Stimulated activated CD8-positive, alpha-beta memory T cell treated with anti-CD3 and anti-CD28 coated beads, Interleukin-7, amount 100 ng/mL, for 1 hour (primary cell): ENCODE results near the gene NT5DC1.
A peak's percentile ranks its signal among the peaks of the same experiment; 100 is the strongest.

Experiments
- DNase-seq, 2 donors: peaks; one replicate each; pipeline ENCODE4 v3.0.0-alpha.2; 2020; ENCODE audit warnings: low read depth in 2 of 2

The NT5DC1 gene

DNA sequence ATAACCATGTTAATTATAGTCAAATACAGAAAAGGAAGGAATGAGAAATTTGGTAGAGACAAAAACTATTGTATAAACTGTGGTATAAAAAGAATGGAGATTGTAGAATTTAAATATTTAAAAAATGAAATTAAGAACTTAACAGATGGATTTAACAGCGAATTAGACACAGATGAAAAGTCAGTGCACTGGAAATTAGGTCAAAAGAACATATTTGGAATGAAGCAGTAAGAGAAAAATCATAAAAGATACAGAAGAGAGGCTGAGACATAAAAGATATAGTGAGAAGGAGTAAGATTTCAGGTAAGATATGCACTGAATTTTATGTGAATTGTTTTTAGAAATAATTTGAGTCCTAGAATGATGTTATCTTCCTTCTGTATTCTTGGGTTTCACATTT, 139.2 kb downstream of the NT5DC1 start:
- DNase-seq = no peak

GRCh38 chr6:116244284-116244683, 143.6 kb downstream of the NT5DC1 start:
- no peak for DNase-seq

DNA sequence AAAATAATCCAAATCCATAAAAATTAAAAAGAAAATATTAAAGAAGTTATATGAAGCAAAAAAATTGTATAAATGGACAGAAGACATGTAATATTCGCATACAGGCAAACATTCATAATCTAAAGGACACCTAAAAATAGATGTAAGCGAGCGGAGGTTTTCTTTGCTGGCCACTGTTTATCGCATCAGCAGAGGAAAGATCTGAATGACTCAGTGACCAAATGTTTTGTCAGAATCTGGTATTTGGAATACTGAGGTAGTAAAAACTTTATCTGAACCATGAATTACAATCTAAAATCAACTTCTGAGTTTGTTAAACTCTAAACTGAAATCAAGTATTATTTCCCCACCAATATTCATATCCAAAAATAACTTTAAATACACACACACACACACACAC, 145.4 kb downstream of the NT5DC1 start:
- DNase-seq = no peak

DNA sequence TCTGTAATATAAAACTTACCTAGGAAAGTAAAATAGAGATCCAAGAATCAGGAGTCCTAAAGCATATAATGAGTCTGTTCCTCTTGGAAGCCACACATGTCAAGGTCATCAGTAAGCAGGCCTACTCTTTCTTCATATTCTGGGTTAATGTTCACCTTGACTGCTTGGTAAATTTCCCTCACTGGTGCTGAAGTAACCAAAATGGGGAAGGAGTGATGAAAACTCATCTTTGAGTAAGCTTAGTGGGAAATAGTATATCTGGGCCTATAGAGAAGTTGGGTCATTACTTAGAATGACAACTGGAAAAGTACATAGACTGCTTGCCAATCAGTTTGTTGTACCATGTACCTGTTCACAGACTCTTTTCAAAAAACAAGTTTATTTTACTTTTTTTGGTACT, 146.6 kb downstream of the NT5DC1 start:
- DNase-seq = no peak

GRCh38 chr6:116248577-116248976, 147.9 kb downstream of the NT5DC1 start:
- no peak for DNase-seq

- DNase-seq = no peak
Observed at GRCh38 chr6:116251568-116252384, 151.1 kb downstream of the NT5DC1 start.

GRCh38 chr6:116253188-116253504, 152.5 kb downstream of the NT5DC1 start:
- no peak for DNase-seq

DNA sequence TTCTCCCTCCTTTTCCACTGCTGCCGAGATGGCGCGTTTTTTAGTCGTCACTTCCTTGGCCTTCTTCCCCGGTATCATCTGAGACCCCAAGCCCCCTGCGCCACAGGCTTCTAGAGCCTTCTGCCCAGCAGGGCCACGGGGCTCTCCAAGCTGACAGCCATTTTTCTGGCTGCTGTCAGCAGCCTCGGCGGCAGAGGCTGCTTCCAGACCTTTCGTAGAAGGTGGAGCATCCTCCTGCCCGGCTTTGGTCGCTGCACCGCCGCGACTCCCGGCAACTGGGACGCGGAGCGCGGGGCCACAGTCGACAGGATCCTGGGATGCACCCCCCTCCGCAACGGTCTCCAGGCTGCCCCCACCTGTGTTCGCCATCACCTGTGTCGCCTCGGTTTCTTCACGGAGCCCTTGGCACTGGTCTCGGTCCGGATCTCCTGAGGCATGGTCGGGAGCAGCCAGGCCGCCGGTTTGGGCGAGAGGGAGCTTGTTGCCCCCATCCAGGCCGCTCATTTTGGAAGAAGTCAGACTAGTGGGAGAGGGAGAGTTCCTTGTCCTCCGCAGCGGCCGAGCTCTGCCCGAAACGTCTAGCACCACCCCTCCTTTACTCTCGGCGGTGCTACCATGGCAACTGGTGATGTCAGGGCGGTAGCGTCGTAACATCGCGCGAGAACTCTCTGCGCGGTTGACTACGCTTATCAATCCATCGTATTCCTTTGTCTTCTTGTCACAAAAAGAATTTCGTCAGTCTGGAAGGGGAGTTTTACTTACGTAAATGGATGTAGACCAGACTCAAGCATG, 153.0 kb downstream of the NT5DC1 start, which contains the start of gene TSPYL4:
TSS of gene TSPYL4 (minus strand) at position 571 of the 792 bp plus-strand sequence. CDS start at position 504, 67 bp downstream.
- DNase-seq = peak; percentile 77 to 82

- DNase-seq = no peak
Observed at GRCh38 chr6:116254297-116255056, 153.8 kb downstream of the NT5DC1 start.

DNA sequence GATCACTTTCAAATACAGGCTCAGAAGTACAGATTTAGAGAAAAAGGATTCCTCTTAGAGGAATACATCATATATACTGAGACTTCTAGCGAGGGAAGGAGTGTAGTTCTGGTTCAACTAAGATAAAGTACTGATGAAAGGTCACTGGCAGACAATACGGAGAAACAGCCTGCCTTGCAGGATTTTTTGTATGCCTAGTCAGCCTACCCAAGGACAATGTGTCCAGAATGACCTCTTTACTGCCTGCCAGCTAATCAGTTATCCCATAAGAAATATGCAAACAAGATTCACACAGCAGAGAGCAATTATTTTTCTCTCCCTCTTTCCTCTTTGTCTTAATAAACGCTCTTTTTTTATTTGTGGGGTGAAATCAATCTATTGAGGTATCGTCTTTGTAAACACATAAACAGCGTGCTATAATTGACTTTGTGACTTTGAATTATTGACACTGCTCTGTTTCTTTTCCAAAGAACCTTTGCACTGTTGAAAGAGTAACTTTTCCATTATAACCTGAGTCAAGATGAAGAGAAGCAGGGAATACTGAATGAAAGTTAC, 154.7 kb downstream of the NT5DC1 start:
- no peak for DNase-seq

DNA sequence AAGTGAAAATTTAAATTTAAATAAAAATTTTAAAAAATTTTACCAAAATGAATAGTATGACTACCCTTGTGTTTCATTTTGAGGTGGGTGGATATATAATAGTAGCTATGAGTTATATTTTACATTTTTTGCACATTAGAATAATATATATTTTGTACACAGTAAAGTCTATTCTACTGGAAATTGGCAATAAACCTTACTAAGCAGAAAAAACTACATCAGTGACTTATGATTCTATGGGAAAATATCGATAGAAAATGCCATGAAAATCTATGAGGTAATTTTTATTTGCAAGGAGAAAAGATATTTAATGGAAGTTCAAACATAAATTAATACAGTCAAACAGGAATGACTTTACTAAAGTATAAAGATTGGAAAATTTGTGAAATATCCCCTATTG, 156.0 kb downstream of the NT5DC1 start:
- DNase-seq = no peak

DNA sequence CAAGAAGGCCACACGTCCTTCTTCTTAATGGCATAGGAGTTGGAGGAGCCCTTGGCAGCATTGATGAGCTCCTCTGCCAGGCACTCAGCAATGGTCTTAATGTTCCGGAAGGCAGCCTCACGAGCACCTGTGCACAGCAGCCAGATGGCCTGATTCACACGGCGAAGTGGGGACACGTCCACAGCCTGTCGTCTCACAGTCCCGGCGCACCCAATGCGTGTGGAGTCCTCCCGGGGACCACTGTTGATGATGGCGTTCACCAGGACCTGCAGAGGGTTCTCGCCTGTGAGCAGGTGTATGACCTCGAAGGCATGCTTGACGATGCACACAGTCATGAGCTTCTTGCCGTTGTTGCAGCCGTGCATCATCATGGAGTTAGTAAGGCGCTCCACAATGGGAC, 157.9 kb downstream of the NT5DC1 start:
- no peak for DNase-seq

DNA sequence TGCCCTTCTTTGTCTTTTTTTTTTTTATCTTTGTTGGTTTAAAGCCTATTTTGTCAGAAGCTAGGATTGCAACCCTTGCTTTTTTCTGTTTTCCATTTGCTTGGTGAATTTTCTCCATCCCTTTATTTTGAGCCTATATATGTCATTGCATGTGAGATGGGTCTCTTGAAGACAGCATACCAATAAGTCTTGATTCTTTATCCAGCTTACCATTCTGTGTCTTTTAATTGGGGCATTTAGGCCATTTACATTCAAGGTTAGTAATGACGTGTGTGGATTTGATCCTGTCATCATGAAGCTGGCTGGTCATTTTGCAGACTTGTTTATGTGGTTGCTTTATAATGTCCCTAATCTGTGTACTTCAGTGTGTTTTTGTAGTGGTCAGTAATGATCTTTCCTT, 162.7 kb downstream of the NT5DC1 start:
- no peak for DNase-seq

- no peak for DNase-seq
Observed at GRCh38 chr6:116265041-116265829, 164.6 kb downstream of the NT5DC1 start.

DNA sequence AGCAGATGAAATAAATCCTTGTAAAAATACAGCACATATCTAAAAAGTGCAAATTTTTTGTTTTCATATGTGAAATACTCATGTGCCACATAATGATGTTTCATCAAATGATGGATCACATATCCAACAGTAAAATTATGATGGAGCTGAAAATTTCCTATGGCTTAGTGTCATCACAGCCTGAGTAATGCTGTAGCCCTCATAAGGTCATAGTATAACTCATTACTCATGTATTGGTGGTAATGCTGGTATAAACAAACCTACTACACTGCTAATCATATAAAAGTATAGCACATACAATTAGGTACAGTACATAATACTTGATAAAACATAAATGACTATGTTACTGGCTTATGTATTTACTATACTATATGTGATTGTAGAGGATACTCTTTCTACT, 166.2 kb downstream of the NT5DC1 start:
- no peak for DNase-seq

DNA sequence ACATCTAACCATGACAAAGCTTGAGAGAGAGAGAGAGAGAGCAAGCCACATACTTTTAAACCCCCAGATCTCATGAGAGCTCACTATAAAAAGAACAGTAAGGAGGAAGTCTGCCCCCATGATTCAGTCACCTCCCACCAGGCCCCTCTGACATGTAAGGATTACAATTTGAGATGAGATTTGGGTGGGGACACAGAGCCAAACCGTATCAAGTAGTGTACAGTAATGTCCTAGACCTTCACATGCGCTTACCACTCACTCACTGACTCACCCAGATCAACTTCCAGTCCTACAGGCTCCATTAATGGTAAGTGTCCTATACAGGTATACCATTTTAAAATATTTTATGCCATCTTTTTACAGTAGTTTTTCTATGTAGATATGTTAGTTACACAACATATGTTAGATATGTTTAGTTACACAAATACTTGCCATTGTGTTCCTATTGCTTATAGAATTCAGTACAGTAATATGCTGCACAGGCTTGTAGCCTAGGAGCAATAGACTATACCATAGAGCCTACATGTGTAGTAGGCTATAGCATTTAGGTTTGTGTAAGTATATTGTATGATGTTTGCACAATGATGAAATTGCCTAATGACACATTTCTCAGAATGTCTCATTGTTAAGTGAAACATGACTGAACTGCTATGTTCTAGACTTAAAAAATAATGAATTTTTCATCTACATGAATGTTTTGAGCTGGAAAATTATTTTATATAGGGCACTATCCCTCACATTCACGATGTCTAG, 167.4 kb downstream of the NT5DC1 start:
- DNase-seq = no peak

- no peak for DNase-seq
Observed at GRCh38 chr6:116268589-116269293, 168.1 kb downstream of the NT5DC1 start.

GRCh38 chr6:116271149-116271708, 170.6 kb downstream of the NT5DC1 start:
- DNase-seq = no peak

DNA sequence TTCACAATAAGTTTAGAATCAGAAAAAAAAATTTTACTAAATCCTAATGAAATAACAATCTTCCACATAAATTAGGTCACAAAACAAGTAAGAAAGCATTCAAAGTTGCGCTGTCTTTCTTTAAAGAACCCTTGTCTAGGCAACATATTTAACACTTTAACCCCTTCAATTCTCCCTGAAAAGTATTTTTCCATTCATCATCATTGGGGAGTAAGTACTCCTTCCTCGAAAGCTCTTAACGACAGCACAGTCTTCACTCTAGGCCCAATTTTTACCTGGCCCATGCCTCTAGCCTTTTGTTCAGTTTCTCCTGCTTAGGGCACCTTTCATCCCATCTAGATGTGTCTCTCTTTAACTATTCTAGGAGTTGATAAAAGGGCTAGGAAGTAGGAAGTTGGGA, 176.5 kb downstream of the NT5DC1 start:
- DNase-seq = no peak

GRCh38 chr6:116278481-116278829, 177.8 kb downstream of the NT5DC1 start:
- no peak for DNase-seq
